HepG2 (cell line): ENCODE measurements around the gene ARHGEF40. TPM values are rescaled to one million over a fixed set of nuclear protein-coding genes. Genes with fewer than 3 reads are reported as not detected.

Experiments used
- CEBPZ ChIP-seq: IDR thresholded peaks from 2 replicates; pipeline ENCODE4 v1.6.1; 2012; ENCODE audit warnings: low read length, improper control_type of control experiment
- GZF1 ChIP-seq: sonication (generic); formaldehyde crosslinking; IDR thresholded peaks from 2 replicates; pipeline ENCODE4 v1.5.1; 2020; ENCODE audit warnings: mild to moderate bottlenecking, missing genetic modification reagents
- HNF4G ChIP-seq, 2 experiments: sonication (generic) in 1 of 2; formaldehyde crosslinking in 1 of 2; IDR thresholded peaks; 2 replicates each; pipeline versions ENCODE4 v1.4.0 to v1.6.1; 2011 to 2020; ENCODE audit warnings: borderline replicate concordance in 2 of 2, low read depth in 2 of 2, mild to moderate bottlenecking in 2 of 2, low read length in 1 of 2, missing genetic modification reagents in 1 of 2, moderate library complexity in 1 of 2
- MLXIP ChIP-seq: sonication (generic); formaldehyde crosslinking; IDR thresholded peaks from 2 replicates; pipeline ENCODE4 v1.9.0; 2021; ENCODE audit warnings: missing genetic modification reagents, borderline replicate concordance
- PBX3 ChIP-seq: sonication (generic); formaldehyde crosslinking; IDR thresholded peaks from 2 replicates; pipeline ENCODE4 v1.8.1; 2023; ENCODE audit warnings: missing genetic modification reagents, inconsistent platforms, borderline replicate concordance
- SRF ChIP-seq: IDR thresholded peaks from 2 replicates; pipeline ENCODE4 v1.6.1; 2011; ENCODE audit warnings: mild to moderate bottlenecking, low read depth, low read length, moderate library complexity
- WIZ ChIP-seq: sonication (generic); formaldehyde crosslinking; IDR thresholded peaks from 2 replicates; pipeline ENCODE4 v1.5.1; 2020; ENCODE audit warnings: mild to moderate bottlenecking, missing genetic modification reagents
- ZIK1 ChIP-seq: sonication (generic); formaldehyde crosslinking; IDR thresholded peaks from 2 replicates; pipeline ENCODE4 v1.5.0; 2020; ENCODE audit warnings: mild to moderate bottlenecking, low read depth, missing genetic modification reagents, borderline replicate concordance
- ZNF256 ChIP-seq: sonication (generic); formaldehyde crosslinking; conservative IDR thresholded peaks from 2 replicates; pipeline ENCODE4 v1.4.0; 2020; ENCODE audit warnings: missing genetic modification reagents
- ZNF263 ChIP-seq: sonication (generic); formaldehyde crosslinking; IDR thresholded peaks from 2 replicates; pipeline ENCODE4 v1.4.0; 2020; ENCODE audit warnings: missing genetic modification reagents
- ZNF280D ChIP-seq: sonication (generic); formaldehyde crosslinking; IDR thresholded peaks from 2 replicates; pipeline ENCODE4 v1.5.1; 2020; ENCODE audit warnings: mild to moderate bottlenecking, missing genetic modification reagents
- ZNF329 ChIP-seq: sonication (generic); formaldehyde crosslinking; IDR thresholded peaks from 2 replicates; pipeline ENCODE4 v1.9.0; 2021; ENCODE audit warnings: low read depth, mild to moderate bottlenecking, missing genetic modification reagents
- polyA plus RNA-seq, 8 experiments: library from polyadenylated mRNA; depleted of rRNA in 3 of 8; stranded (reverse) in 7 of 8; unstranded in 1 of 8; fragments of >200 nt; fragmentation: Illumina TruSeq in 4 of 8; extraction: Trizol in 4 of 8; gene quantifications; 2 replicates each; pipeline versions ENCODE4 v1.2.1 to v1.2.3, GENCODE V29; 2011 to 2016; ENCODE audit warnings: low read depth in 4 of 8, missing spikeins in 1 of 8, mixed read lengths in 1 of 8; ENCODE audit not compliant: insufficient read depth in 1 of 8
- total RNA-seq, 5 experiments: library from RNA; depleted of rRNA; stranded (reverse); fragments of >200 nt; fragmentation: Illumina TruSeq; extraction: Trizol; gene quantifications; 2 replicates each; pipeline ENCODE4 v1.2.3, GENCODE V29; 2016; ENCODE audit warnings: low read depth in 1 of 5
- TF ChIP-seq, protein P1 (sequence below): sonication (generic); formaldehyde crosslinking; IDR thresholded peaks from 2 replicates; pipeline ENCODE4 v1.4.0; 2020; ENCODE audit warnings: missing genetic modification reagents

The ARHGEF40 gene
- total and polyA plus RNA-seq, 2 of the 13 experiments (the other 11 are each of a cell fraction or from before 2014, with no cell fraction given), result 28.1 to 78.1 TPM

DNA sequence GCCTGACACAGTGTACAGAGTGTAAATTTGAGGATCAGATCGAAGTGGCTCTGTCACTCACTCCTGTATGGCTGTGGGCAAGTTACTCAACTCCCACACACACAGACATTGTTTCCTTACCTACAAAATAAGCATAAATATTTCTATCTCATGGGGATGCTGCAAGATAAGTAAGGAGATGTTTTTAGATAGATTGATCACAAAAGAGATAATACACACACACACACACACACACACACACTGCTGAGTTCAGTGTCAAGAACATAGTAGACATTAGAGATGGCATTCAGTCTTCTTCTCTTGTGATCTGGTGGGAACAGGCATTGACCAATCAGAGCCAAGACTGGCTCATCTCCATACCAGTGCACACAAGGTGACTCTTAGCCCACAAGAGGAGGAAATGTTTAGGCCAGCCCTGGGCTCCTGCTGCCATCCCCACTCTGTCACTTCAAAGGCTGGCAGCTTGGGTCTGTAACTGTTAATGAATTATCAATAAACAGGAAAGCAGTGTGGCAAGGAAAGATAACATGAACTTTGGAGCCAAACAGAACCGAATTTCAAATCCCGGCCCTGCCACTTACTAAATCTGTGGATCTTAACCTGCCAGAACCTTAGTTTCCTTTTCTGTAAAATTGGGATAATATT lies 15.9 kb upstream of the ARHGEF40 start (continued):
- TF ChIP-seq MLXIP, result no peak
- no peak for TF ChIP-seq CEBPZ
- TF ChIP-seq ZNF256 (CRISPR knock-in tag), result no peak
- TF ChIP-seq ZIK1, result no peak
- TF ChIP-seq PBX3, result no peak
- TF ChIP-seq WIZ (CRISPR knock-in tag), result no peak
- TF ChIP-seq SRF, result no peak
- TF ChIP-seq GZF1 (CRISPR knock-in tag), result 0 out of 2 replicates have a peak, but pooled peaks have one; percentile 36
- peak; percentile 88; the same call in 1 of the 2 replicates for TF ChIP-seq ZNF280D (CRISPR knock-in tag)
- peak; percentile 97 for TF ChIP-seq HNF4G (IDR thresholded peaks at IDR 0.05; ENCODE audit: borderline replicate concordance, low read depth, low read length)
- peak; percentile 89; the same call in 1 of the 2 replicates for TF ChIP-seq HNF4G (CRISPR knock-in tag; IDR thresholded peaks at IDR 0.05; ENCODE audit: borderline replicate concordance, low read depth)
- TF ChIP-seq ZNF263, result peak; percentile 80
- TF ChIP-seq, protein P1, sequence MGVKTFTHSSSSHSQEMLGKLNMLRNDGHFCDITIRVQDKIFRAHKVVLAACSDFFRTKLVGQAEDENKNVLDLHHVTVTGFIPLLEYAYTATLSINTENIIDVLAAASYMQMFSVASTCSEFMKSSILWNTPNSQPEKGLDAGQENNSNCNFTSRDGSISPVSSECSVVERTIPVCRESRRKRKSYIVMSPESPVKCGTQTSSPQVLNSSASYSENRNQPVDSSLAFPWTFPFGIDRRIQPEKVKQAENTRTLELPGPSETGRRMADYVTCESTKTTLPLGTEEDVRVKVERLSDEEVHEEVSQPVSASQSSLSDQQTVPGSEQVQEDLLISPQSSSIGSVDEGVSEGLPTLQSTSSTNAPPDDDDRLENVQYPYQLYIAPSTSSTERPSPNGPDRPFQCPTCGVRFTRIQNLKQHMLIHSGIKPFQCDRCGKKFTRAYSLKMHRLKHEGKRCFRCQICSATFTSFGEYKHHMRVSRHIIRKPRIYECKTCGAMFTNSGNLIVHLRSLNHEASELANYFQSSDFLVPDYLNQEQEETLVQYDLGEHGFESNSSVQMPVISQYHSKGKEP (CRISPR knock-in tag), result no peak
- TF ChIP-seq ZNF329 (CRISPR knock-in tag), result no peak
